GM12878 (cell line): ENCODE results near the gene TNFAIP3. TPM values are rescaled to one million over a fixed set of nuclear protein-coding genes. Genes with fewer than 3 reads are reported as not detected.

Source experiments
- BHLHE40 ChIP-seq, 2 experiments: fragments of 450-650 bp in 1 of 2; IDR thresholded peaks; 2 replicates each; pipeline ENCODE4 v1.6.1; 2011 to 2017; ENCODE audit warnings: low read depth in 2 of 2, borderline replicate concordance in 1 of 2, improper control_type of control experiment in 1 of 2, low read length in 1 of 2, mild to moderate bottlenecking in 1 of 2
- BMI1 ChIP-seq: fragments of 450-650 bp; IDR thresholded peaks from 2 replicates; pipeline ENCODE4 v1.6.1; 2016; ENCODE audit warnings: mild to moderate bottlenecking, moderate library complexity, borderline replicate concordance
- CBX3 ChIP-seq: fragments of 200-600 bp; sonication (generic); IDR thresholded peaks from 2 replicates; pipeline ENCODE4 v1.6.1; 2016; ENCODE audit warnings: low read depth, borderline replicate concordance
- CEBPB ChIP-seq, 2 experiments: fragments of 150-350 bp in 1 of 2; IDR thresholded peaks; 2 replicates each; pipeline ENCODE4 v1.6.1; 2012 to 2014; ENCODE audit warnings: low read depth in 2 of 2, low read length in 2 of 2, borderline replicate concordance in 1 of 2, inconsistent platforms in 1 of 2
- CREB1 ChIP-seq: IDR thresholded peaks from 2 replicates; pipeline ENCODE4 v1.6.1; 2012; ENCODE audit warnings: low read depth, mild to moderate bottlenecking, inconsistent platforms
- E4F1 ChIP-seq: fragments of 450-650 bp; IDR thresholded peaks from 2 replicates; pipeline ENCODE4 v1.6.1; 2018; ENCODE audit warnings: borderline replicate concordance, mild to moderate bottlenecking; ENCODE audit not compliant: partially characterized antibody
- EGR1 ChIP-seq, 2 experiments: IDR thresholded peaks; 1 replicate in 1 of 2; 2 replicates in 1 of 2; pipeline ENCODE4 v1.6.1; 2011 to 2012; ENCODE audit warnings: low read depth in 2 of 2, low read length in 2 of 2, borderline replicate concordance in 1 of 2, mild to moderate bottlenecking in 1 of 2, moderate library complexity in 1 of 2
- EP300 ChIP-seq, 2 experiments: fragments of 150-350 bp in 1 of 2; IDR thresholded peaks; 2 replicates each; pipeline ENCODE4 v1.6.1; 2011 to 2012; ENCODE audit warnings: low read depth in 2 of 2, low read length in 2 of 2, borderline replicate concordance in 1 of 2, improper control_type of control experiment in 1 of 2, inconsistent platforms in 1 of 2; ENCODE audit not compliant: control insufficient read depth in 1 of 2
- FOS ChIP-seq: IDR thresholded peaks from 3 replicates; pipeline ENCODE4 v1.6.1; 2011; ENCODE audit warnings: borderline replicate concordance; ENCODE audit not compliant: insufficient read length; ENCODE audit errors: extremely low read depth
- HDGF ChIP-seq: fragments of 450-650 bp; IDR thresholded peaks from 2 replicates; pipeline ENCODE4 v1.6.1; 2016; ENCODE audit warnings: antibody characterized with exemption
- IKZF2 ChIP-seq, 2 experiments: fragments of 450-650 bp; IDR thresholded peaks; 2 replicates each; pipeline ENCODE4 v1.6.1; 2017; ENCODE audit warnings: mild to moderate bottlenecking in 2 of 2, moderate library complexity in 2 of 2
- IRF3 ChIP-seq: fragments of 450-650 bp; IDR thresholded peaks from 2 replicates; pipeline ENCODE4 v1.6.1; 2014; ENCODE audit warnings: mild to moderate bottlenecking
- NFIC ChIP-seq: IDR thresholded peaks from 2 replicates; pipeline ENCODE4 v1.6.1; 2012; ENCODE audit warnings: low read depth, mild to moderate bottlenecking, inconsistent platforms, low read length, moderate library complexity
- NFYB ChIP-seq: IDR thresholded peaks from 2 replicates; pipeline ENCODE4 v1.6.1; 2011; ENCODE audit warnings: low read depth, mild to moderate bottlenecking, low read length, improper control_type of control experiment, moderate library complexity; ENCODE audit not compliant: insufficient read depth
- NR2C1 ChIP-seq: fragments of 450-650 bp; IDR thresholded peaks from 2 replicates; pipeline ENCODE4 v1.6.1; 2017; ENCODE audit warnings: antibody characterized with exemption, mild to moderate bottlenecking, moderate library complexity
- RELA ChIP-seq: fragments of 450-650 bp; IDR thresholded peaks from 2 replicates; pipeline ENCODE4 v1.8.0; 2014; ENCODE audit warnings: borderline replicate concordance; ENCODE audit not compliant: partially characterized antibody
- RUNX3 ChIP-seq: IDR thresholded peaks from 2 replicates; pipeline ENCODE4 v1.6.1; 2012; ENCODE audit warnings: low read length, inconsistent platforms
- SIN3A ChIP-seq: IDR thresholded peaks from 2 replicates; pipeline ENCODE4 v1.6.1; 2012; ENCODE audit warnings: low read depth, low read length, improper control_type of control experiment
- SIX5 ChIP-seq: IDR thresholded peaks from 2 replicates; pipeline ENCODE4 v1.6.1; 2011; ENCODE audit warnings: mild to moderate bottlenecking, low read depth, low read length, moderate library complexity; ENCODE audit not compliant: severe bottlenecking
- SREBF1 ChIP-seq: IDR thresholded peaks from 2 replicates; pipeline ENCODE4 v1.6.1; 2012; ENCODE audit warnings: mild to moderate bottlenecking, low read length
- SUPT20H ChIP-seq: IDR thresholded peaks from 2 replicates; pipeline ENCODE4 v1.6.1; 2011; ENCODE audit warnings: low read depth, mild to moderate bottlenecking, low read length, moderate library complexity, borderline replicate concordance; ENCODE audit not compliant: control insufficient read depth
- TCF3 ChIP-seq: IDR thresholded peaks from 2 replicates; pipeline ENCODE4 v1.6.1; 2012; ENCODE audit warnings: low read depth, mild to moderate bottlenecking, low read length, borderline replicate concordance; ENCODE audit not compliant: insufficient read depth
- ZBTB40 ChIP-seq: fragments of 450-650 bp; IDR thresholded peaks from 2 replicates; pipeline ENCODE4 v1.6.1; 2016; ENCODE audit warnings: mild to moderate bottlenecking, moderate library complexity, borderline replicate concordance
- polyA plus RNA-seq, 11 experiments: library from polyadenylated mRNA; depleted of rRNA in 4 of 11; unstranded in 6 of 11; stranded (reverse) in 5 of 11; fragments of >200 nt; fragmentation: Nextera tagmentation in 4 of 11; fragmentation: Illumina TruSeq in 1 of 11; extraction: Ambion mirVana in 4 of 11; extraction: Trizol in 1 of 11; gene quantifications; 1 replicate in 1 of 11; 2 replicates in 10 of 11; pipeline versions ENCODE4 v1.2.1 to v1.2.3, GENCODE V29; 2011 to 2016; ENCODE audit warnings: inconsistent platforms in 2 of 11, missing spikeins in 2 of 11, low read depth in 1 of 11
- total RNA-seq, 4 experiments: library from RNA; depleted of rRNA in 3 of 4; stranded (reverse); fragments of >200 nt in 3 of 4; fragmentation: Illumina TruSeq in 1 of 4; extraction: Trizol in 1 of 4; gene quantifications; 2 replicates each; pipeline versions ENCODE4 v1.2.1 to v1.2.3, GENCODE V29; 2013 to 2021

The TNFAIP3 gene
- total and polyA plus RNA-seq, 10 of the 15 experiments (the other 5 are each of a cell fraction or from before 2014, with no cell fraction given): 18.0 to 350 (median 127) TPM

- peak; percentile 97 for TF ChIP-seq NFIC
- no peak; a peak in 1 of 3 replicates for TF ChIP-seq EGR1 (IDR thresholded peaks at IDR 0.05; ENCODE audit: borderline replicate concordance in 1 of 2, low read depth in 2 of 2, low read length in 2 of 2)
- no peak for TF ChIP-seq NR2C1
- no peak for TF ChIP-seq FOS
- 0 out of 2 replicates have a peak, but pooled peaks have one; percentile 24 for TF ChIP-seq HDGF
- TF ChIP-seq CEBPB (IDR thresholded peaks at IDR 0.05; ENCODE audit: borderline replicate concordance in 1 of 2, low read depth in 2 of 2, low read length in 2 of 2): peak in 1 of 2 experiments; percentile 83; a peak in 1 of 4 replicates
- TF ChIP-seq ZBTB40: no peak; the same call in 1 of the 2 replicates
- no peak for TF ChIP-seq SREBF1
- TF ChIP-seq CREB1: peak; percentile 58
- no peak for TF ChIP-seq SIX5
- TF ChIP-seq EP300 (IDR thresholded peaks at IDR 0.05; ENCODE audit: borderline replicate concordance in 1 of 2, control insufficient read depth in 1 of 2, low read depth in 2 of 2, low read length in 2 of 2): peak; percentile 91; a peak in 3 of 4 replicates
- peak; percentile 92 for TF ChIP-seq TCF3
- TF ChIP-seq NFYB: peak; percentile 47; the same call in 1 of the 2 replicates
- peak; percentile 99 for TF ChIP-seq RELA
- no peak for TF ChIP-seq SIN3A
- TF ChIP-seq IKZF2 (IDR thresholded peaks at IDR 0.05): peak; percentile 99
- TF ChIP-seq BMI1: peak; percentile 58; the same call in 1 of the 2 replicates
- TF ChIP-seq E4F1: no peak
- TF ChIP-seq SUPT20H: no peak
- TF ChIP-seq BHLHE40 (IDR thresholded peaks at IDR 0.05; ENCODE audit: borderline replicate concordance in 1 of 2, low read depth in 2 of 2, low read length in 1 of 2): peak; percentile 98 to 99
- TF ChIP-seq RUNX3: peak; percentile 97
- no peak for TF ChIP-seq CBX3
- TF ChIP-seq IRF3: no peak
Observed at GRCh38 chr6:137927777-137928218, 60.7 kb downstream of the TNFAIP3 start (continued).
